ENCODE measurements around the gene CTPS1.

The CTPS1 gene

DNA sequence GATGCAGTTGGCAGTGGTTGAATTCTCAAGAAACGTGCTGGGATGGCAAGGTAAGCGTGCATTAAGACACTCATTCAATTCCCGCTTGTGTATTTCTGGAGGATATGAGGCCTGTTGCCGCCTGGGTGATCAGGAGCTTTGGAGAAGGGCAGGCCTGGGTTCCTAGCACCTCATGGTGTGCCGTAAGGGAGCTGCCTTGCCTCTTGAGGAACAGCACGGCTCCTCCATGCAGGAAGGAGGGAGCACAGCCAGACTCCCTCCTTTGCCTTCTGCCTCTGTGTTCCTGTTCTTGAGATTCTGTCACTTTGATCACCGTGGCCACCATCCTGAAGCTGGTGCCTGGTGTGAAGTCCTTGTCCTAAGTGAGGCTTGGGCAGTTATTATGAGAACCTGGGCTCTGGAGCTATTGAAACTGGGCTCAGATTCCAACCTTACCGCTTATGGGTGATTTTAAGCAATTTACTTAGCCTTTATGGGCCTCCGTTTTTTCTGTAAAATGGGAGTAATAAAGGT is 23.7 kb downstream of the CTPS1 start:
- no peak for DNase-seq

DNA sequence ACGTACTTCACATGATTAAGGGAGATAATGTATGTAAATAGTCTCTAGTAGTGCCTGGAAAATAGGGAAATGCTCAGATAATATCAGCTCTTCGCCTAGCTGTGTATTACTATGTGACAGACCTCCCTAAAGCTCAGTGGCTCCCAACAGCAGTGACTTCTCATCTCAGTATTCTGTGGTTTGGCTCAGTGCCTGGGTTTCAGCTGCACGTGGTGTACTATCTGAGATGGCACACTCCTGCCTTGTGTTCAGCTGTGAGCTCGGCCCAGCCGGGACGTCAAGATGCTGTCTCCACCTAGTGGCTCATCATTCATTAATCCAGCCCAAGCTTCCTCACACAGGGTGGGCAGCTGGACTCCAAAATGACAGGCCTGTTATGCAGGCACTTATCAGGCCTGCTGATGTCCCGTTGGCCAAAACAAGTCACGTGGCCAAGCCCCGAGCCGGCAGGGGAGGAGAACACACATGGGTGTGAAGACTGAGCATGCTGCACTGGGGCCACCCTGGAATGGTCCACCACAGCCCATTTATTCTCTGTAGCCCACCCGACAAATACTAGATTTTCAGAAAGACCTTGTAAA is 24.2 kb downstream of the CTPS1 start:
- DNase-seq: no peak

DNA sequence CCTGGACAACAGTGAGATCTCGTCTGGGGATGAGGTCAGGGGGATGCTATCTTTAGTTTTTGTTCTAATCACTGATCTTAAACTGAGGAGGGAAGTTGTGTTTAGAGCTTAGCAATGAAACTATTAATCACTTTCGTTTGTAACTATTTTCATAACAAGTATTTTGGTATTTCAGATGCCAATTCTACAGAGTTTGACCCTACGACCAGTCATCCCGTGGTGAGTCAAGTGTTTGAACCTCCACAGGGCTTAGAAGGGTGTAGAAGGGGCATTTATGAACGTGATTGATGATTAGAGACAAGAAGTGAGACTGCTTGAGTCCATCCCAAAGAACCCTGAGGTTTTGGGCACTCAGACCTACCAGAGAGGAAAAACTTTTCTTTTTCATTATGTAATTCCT is 26.4 kb downstream of the CTPS1 start:
- DNase-seq: no peak

DNA sequence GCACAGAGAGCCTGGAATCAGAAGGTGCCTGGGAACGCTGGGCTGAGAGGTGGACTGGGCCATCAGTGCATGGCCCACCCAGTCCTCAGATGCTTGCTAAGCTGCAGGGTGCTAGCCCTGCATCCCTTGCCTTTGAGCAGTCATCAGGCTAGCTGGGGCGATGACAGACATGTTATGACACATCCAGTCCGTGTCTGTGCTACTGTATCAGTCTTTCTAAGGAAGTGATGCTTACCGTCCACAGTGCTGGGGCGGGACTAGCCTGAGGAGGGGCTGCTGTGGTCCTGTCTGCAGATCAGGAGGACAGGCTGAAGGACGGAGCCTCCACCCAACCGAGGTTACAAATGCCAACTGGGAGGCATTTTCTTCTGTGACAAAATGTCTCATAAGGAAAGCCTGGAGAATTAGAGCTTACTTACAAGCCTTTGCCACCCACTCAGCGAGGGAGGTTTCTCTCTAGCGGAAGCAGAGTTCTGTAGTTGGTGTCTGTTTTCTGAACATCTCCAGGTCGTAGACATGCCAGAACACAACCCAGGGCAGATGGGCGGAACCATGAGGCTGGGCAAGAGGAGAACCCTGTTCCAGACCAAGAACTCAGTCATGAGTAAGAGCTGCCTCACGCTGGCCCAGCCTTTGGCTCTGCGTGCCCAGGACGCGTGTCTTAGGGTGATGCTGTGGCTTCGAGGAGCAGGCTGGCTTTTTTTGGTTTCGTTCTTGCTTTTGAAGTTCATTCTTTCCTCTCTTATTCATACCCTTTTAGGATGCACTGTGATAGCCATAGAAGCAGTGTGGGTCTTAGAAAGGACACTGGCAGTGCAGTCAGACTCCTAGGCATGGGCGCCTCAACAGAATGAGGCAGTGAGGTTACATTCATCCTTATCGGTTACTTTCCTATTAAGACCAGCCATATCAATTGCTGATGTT is 27.7 kb downstream of the CTPS1 start:
- DNase-seq: no peak

DNA sequence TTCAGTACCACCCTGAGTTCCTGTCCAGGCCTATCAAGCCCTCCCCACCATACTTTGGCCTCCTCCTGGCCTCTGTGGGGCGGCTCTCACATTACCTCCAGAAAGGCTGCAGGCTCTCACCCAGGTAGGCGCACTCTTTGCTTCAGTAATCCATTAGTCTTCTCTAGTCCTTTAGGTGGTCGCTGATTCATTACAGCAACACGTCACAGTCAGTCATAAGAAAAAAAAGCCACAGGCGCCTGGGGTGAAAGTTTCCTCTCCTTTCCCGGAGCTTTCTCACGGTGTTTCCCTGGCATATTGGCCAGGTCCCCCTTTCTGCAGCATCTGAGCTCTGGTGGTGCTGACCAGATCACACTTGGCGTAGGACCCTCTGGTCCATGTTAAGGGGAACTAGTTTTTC is 30.0 kb downstream of the CTPS1 start:
- DNase-seq: no peak

DNA sequence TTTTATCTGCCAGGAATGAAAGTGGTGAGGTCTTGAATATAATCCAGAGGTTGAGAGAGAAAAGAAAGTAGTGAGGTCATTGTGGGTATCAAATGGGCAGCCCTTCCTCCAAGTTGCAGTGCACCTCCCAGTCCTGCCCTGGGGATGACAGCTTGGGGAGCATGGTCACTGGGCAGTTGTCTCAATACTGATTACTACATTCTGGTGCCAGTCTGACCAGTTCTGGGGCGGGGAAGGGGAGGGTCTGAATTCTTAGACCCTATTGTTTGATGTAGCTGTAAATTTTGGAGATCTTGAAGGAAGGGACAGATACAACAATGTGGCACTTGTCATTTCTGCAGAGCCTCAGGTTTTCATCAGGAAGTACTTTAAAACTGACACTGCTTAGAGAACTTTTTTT is 30.8 kb downstream of the CTPS1 start:
- no peak for DNase-seq

DNA sequence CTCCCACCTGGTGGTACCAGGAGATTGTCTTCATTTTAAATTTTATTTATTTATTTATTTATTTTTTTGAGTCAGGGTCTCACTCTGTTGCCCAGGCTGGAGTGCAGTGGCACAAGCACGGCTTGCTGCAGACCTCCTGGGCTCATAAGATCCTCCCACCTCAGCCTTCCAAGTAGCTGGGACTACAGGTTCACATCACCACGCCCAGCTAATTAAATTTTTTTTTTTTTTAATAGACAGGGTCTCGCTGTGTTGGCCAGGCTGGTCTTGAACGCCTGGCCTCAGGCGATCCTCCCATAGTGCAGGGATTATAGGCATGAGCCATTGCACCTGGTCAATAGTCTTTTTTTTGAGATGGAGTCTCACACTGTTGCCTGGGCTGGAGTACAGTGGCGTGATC is 33.5 kb downstream of the CTPS1 start:
- no peak for DNase-seq

DNA sequence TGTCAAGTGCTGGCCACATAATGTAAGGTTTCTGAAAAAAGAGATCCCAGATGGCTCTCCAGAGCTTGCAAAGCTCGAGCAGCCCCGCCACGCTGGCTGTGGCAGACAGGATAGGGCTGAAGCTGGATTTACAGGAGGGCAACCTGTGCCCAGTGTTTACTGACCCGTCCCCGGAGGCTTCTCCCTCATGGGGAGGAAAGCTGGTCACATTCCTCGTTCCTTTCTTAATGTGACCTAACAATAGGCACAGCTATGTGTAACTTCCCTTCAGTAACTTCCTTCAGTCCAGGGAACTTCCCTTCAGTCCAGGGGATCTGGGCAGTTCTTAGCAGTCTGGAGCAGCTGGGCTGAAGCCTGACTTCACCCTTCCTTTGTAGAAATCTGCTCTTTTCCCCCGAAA is 34.3 kb downstream of the CTPS1 start:
- DNase-seq: no peak

DNA sequence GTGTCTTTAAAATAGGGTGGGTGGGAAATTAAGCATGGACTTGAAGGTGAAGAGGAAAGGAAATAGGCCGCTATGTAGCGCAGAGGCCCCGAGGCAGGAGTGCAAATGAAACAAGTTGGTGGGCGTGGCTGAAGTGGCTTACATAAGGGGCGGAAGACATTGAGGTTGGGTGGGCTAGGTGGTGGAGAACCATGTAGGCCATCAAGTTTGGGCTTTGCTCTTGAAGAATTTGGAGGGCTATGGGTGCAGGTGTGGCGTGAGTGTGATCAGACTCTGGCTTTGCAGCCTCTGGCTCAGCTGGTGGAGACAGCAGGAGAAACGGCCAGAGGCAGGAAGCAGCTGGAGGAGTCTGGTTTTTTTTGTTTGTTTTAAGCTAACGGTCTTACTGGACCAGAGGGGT is 35.4 kb downstream of the CTPS1 start:
- DNase-seq: no peak

DNA sequence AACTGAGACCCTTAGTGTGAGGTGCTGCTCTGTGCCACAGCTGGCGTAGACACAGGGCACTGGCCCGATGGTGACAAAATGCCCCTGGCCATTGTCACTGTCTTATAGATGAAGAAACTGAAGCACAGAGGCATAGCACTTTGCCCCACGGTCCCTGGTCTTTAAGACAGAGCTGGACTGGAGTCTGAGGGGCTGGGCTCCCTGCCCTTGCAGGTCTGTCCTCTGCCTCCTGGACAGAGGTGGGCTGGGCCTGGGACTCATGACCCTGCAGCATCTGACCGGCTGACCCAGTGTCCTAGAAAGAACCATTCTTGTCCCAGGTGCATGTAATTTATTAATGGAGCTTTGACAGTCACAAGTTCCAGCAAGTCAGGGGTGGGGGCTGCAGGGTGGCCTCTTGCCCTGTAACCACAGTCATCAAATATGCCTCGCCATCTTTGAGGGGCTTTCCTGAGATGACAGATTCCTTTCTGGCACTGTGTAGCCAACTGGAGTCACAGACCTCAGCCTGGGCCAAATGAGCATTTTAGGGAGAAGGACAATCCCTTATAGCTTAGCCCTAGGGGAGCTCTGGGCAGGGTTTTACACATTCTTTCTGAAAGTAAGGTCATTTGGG is 35.9 kb downstream of the CTPS1 start:
- no peak for DNase-seq

DNA sequence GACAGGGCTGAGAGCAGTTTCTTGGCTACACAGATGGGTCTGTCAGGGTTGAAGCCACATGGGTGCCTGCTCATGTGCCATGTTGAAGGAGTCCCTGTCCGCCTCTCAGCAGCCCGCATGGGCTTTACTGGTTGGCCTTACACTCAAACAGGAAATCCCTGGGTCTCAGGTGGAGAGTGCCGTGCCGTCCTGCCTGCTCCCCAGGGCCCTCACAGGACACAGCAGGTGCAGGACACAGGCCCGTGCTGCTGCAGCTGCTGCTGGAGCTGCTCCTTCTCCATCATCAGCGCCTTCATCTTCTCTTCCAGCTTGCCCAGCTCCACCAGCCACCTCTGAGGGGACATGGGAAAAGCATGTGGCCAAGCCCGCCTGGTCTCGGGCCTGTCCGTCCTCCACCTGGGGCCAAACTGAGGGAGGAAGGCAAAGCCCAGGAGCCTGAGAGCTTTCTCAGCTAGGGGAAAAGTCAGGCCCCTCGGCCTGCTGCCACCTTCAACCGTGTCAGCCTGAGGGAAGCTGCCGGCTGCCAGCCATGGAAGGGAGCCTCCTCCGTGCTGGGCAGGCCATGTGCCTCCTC is 36.5 kb downstream of the CTPS1 start:
- no peak for DNase-seq

DNA sequence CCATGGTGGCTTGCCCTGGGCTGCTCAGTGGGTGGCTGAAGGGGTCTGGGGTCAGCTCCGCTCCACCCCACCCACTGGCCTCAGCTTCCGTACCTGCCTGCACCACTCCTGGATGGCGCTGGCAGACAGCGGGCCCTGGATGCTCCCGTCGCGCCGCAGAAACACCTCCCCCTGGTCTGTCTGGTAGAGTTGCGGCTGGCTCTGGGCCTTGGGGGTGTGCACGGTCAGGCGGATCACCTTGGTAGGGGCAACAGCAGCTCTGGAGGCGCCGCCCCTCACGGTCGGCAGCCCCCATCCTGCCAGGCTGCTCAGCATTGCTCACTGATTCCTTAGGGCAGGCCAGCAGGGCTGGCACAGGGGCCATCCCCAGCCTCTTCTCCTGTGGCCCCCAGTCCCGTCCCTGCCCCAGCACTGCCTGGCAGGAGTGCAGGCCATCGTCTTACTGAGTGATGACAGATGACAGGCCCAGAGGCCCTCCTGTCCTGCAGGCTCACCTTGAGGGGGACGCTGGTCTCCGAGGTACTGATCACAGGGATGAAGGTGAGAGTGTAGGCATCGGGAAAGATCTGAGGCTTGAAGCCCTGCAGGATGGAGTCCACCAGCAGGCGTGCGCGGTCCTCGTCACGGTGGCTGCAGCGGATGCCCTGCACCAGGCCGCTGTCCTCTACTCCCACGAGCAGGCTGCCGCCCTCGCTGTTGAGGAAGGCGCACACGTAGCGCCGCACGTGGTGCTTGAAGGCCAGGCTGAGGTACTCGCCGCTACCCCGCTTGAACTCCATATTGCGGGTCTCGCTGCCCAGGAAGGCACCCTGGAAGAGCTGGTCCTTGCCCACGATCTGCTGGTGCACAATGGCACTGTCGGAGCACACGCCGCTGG is 37.9 kb downstream of the CTPS1 start:
- no peak for DNase-seq

DNA sequence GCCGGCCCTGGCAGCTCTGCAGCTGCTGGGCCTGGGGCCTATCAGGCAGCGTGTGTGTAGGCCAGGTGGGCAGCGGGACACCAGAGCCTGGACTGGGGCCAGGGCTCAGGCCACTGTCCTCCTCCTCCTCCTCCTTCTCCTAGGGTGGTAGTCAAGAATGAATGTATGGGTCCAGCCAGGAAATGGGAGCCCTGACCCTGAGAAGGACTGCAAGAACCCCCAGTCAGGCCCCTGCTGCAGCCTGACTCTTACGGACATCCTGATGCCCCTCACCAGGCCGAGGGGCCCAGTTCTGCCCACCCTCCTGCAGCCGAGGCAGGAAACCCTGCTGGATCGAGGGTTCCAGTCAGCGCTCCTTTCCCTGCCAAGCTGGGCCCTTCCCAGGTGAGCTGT is 38.5 kb downstream of the CTPS1 start:
- DNase-seq: no peak

DNA sequence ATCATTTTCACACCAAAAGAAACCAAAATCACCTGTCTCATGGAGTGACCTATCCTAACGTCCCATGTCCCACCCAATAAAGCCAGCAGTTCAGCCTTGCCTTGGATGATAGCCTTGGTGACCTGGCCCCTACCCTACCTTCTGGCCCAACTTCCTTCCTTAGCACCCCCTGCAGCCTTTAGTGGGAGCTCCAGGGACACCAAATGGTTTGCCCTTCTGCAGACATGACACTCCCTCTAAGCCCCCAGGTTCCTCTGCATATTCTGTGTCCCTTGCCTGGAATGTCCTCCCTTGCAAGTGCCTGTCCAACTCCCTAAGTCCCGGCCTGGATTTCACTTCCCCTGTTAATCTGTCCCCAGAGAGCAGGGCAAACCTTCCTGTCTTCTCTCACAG is 39.9 kb downstream of the CTPS1 start:
- DNase-seq: no peak

DNA sequence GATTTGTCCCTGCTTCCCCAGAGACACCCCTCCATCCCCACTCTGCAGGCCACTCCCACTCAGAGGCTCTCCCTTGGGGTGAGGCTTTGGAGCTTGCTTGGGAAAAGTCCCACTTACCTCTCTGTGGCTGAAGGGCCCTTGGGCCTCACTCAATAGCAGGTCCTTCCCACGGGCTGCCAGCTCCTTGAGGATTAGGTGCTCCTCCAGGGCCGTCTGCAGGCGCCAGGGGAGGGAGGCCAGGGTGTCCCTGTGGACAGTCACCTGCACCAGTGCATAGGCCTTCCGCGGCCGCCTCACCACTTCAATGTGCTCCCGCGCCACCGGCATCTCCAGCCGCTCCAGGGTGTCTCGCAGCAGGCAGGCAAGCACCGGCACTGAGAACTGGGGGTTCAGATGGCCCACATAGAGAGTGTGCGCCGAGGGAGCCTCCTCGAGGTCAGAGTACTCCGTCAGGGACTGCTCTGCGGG is 40.6 kb downstream of the CTPS1 start:
- no peak for DNase-seq

DNA sequence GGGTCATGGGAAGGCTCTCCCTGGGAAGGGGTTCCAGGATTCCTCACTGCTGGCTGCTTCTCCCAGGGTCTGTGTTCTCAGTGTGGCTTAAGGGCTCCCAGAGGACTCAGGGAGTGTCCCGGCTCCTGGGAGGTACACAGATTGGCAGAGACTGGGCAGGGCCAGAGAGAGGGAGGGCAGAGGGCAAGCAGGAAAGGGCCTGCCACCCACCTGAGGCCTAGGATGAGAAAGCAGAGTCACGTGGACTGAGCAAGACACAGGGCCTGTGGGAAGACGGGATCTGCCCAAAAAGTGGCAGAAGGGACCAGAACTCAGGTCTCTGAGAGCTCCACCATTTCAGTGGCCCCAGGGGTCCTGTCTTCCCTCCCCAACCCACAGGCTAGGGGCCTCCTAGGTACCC is 41.2 kb downstream of the CTPS1 start:
- DNase-seq: no peak

DNA sequence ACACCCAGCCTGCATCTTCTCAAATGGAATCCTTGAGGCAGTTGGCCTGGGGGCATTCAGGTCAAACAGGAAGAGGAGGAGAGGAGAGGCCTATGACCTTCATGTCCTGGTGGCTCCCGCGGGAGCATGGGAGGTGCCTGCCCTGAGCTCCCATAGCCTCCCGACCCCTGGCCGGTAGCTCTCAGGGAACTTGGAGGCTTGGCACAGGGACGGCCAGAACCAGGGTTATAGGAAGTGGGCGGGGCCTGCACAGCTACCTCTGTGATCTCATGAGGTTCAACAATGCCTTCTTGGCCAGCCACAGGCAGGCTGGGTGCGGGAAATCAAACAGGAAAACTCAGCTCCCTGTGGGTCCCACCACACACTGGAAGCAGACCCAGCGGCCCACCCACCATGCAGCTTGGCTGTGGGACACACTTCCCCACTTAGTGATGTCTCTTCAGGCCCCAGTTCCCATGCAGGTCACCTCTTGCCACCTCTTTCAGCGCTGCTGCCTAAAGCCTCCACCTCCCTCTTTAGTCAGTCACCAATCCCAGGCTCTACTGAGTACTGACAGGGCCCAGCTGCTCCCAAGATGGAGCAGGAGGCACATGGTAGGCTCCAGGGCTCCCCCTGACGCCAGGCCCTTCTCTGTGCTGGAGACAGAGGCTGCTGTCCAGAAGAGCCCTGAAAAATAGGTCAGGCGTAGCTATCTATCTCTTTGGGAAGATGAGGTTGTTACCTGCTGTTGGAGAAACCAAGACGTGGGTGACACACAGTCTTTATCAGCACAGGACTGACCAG is 42.2 kb downstream of the CTPS1 start, which contains the start of gene SLFNL1:
SLFNL1 (minus strand) TSS at position 200 of the 783 bp plus-strand sequence. CDS start 1,065 bp downstream, outside the sequence.
- no peak for DNase-seq

DNA sequence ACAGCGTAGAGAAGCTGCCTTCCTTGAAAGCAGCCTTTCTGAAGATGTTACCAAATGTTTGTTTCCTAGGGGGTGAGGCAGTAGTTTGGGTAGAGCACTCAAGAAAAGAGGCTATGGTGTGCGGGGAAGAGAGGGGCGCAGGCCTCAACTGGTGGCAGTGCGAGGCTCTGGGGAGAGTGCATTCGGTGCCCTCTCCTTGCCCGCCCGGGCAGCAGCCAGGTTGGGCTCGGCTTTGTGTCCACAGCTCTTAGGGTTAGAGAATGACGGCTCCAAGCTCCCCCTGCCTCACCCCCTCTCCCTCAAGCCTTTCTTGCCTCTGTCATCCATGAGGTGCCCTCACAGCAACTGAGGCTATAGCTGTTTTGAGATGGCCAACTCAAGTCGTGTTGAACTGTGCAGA is 42.9 kb downstream of the CTPS1 start:
- DNase-seq: no peak

DNA sequence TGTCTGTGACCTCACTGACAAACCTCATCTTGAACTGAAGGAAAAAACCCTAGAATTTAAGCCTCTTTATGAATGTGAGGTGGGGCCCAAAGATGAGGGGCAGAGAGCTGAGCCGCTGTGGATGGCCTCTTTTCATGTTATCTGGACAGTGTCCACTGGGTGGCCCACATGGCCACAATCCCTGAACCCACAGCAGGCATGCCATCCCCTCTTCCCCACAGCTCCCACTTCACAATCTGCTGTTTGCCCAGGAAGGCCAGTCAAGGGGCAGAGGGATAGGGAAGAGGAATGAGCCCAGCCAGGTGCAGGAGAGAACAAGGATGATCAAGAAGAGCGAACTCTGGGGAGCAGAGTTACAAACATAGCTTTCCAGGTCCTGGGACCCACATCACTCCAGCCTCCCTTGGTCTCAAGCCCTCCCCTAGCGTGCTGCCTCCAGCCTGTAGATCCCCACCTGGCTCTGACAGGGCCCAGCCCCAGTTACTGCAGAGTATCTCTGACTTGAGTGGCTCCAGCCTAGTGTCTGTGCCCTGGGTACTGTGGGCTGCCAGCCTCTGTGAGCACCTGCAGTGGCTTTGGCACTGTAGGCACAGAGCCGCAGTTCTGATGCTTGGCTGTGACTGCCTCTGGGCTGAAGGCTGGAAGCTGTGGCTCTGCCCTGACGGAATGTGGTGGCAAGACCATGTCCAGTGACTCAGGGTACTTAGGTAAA is 43.9 kb downstream of the CTPS1 start:
- no peak for DNase-seq

DNA sequence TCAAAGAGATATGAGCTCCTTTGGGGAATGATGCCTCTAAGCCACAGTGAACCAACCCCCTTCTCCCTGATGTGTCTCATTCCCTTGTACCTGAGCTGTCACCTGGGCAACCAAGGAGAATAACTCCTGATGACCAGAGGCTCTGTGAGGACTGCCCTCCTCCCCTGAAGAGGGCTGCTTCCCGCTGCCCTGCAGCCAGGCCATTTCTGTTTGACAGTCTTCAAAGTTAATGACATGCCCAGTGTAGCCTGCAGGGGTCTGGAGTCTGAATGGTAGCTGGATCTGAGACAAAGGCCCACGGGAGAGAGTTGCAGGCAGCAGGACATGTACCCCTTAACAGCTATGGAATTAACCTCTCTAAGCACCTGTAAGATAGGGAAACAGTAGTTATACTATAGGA is 45.5 kb downstream of the CTPS1 start:
- no peak for DNase-seq
